K562 (cell line): ENCODE measurements around the gene ZNF74. TPM values are rescaled to one million over a fixed set of nuclear protein-coding genes. Genes with fewer than 3 reads are reported as not detected.

Experiments
- ATF6 ChIP-seq: sonication (generic); formaldehyde crosslinking; IDR thresholded peaks from 2 replicates; pipeline ENCODE4 v1.4.0; 2020; ENCODE audit warnings: mild to moderate bottlenecking, missing genetic modification reagents
- E2F3 ChIP-seq: fragments of 250-450 bp; sonication (Bioruptor Pico); IDR thresholded peaks from 2 replicates; pipeline ENCODE4 v1.4.0; 2020; ENCODE audit warnings: mild to moderate bottlenecking
- HOMEZ ChIP-seq: fragments of 250-450 bp; sonication (Bioruptor Pico); IDR thresholded peaks from 2 replicates; pipeline ENCODE4 v1.4.0; 2020; ENCODE audit warnings: mild to moderate bottlenecking, moderate library complexity
- JUNB ChIP-seq: fragments of 450-650 bp; formaldehyde crosslinking; conservative IDR thresholded peaks from 2 replicates; pipeline ENCODE4 v1.4.0; 2020; ENCODE audit warnings: mild to moderate bottlenecking
- LEF1 ChIP-seq: fragments of 450-650 bp; IDR thresholded peaks from 2 replicates; pipeline ENCODE4 v1.6.1; 2016; ENCODE audit warnings: mild to moderate bottlenecking
- MECOM ChIP-seq: fragments of 250-450 bp; sonication (Bioruptor Pico); IDR thresholded peaks from 2 replicates; pipeline ENCODE4 v1.8.0; 2022; ENCODE audit warnings: inconsistent platforms
- PHB ChIP-seq: fragments of 250-450 bp; sonication (Bioruptor Pico); IDR thresholded peaks from 2 replicates; pipeline ENCODE4 v1.5.0; 2021
- PPARD ChIP-seq: fragments of 250-450 bp; sonication (Bioruptor Pico); IDR thresholded peaks from 2 replicates; pipeline ENCODE4 v1.8.0; 2022; ENCODE audit warnings: inconsistent platforms, mild to moderate bottlenecking, moderate library complexity
- RB1 ChIP-seq: fragments of 450-650 bp; IDR thresholded peaks from 2 replicates; pipeline ENCODE4 v1.6.1; 2017; ENCODE audit warnings: low read depth, mild to moderate bottlenecking
- RREB1 ChIP-seq: fragments of 250-450 bp; sonication (Bioruptor Pico); IDR thresholded peaks from 2 replicates; pipeline ENCODE4 v1.4.0; 2020
- ZNF253 ChIP-seq: fragments of 250-450 bp; sonication (Bioruptor Pico); conservative IDR thresholded peaks from 2 replicates; pipeline ENCODE4 v1.6.1; 2021; ENCODE audit warnings: mild to moderate bottlenecking
- ZNF384 ChIP-seq: IDR thresholded peaks from 2 replicates; pipeline ENCODE4 v1.6.1; 2012; ENCODE audit warnings: low read depth, low read length, improper control_type of control experiment
- ZNF586 ChIP-seq: fragments of 450-650 bp; formaldehyde crosslinking; conservative IDR thresholded peaks from 2 replicates; pipeline ENCODE4 v1.4.0; 2020; ENCODE audit warnings: mild to moderate bottlenecking, moderate library complexity
- ZNF717 ChIP-seq: fragments of 250-450 bp; sonication (Bioruptor Pico); IDR thresholded peaks from 2 replicates; pipeline ENCODE4 v1.5.0; 2021
- polyA plus RNA-seq, 8 experiments: library from polyadenylated mRNA; depleted of rRNA in 4 of 8; stranded (reverse) in 5 of 8; unstranded in 3 of 8; fragments of >200 nt; fragmentation: Nextera tagmentation in 2 of 8; fragmentation: Illumina TruSeq in 1 of 8; extraction: Ambion mirVana in 2 of 8; extraction: Trizol in 1 of 8; gene quantifications; 2 replicates each; pipeline versions ENCODE4 v1.2.1 to v1.2.3, GENCODE V29; 2011 to 2014; ENCODE audit warnings: inconsistent platforms in 1 of 8, missing spikeins in 1 of 8
- total RNA-seq, 7 experiments: library from RNA; depleted of rRNA in 6 of 7; stranded (reverse); fragments of >200 nt in 6 of 7; fragmentation: Illumina TruSeq in 2 of 7; extraction: Trizol in 2 of 7; gene quantifications; 2 replicates each; pipeline versions ENCODE4 v1.2.1 to v1.2.3, GENCODE V29; 2011 to 2021; ENCODE audit warnings: low replicate concordance in 1 of 7

The ZNF74 gene
- total and polyA plus RNA-seq, 9 of the 15 experiments (the other 6 are each of a cell fraction or from before 2014, with no cell fraction given): 2.4 to 53.5 (median 31.5) TPM

- TF ChIP-seq ATF6 (0 out of 2 replicates have a peak, but pooled peaks have one; percentile 60), MECOM (CRISPR knock-in tag) (0 out of 2 replicates have a peak, but pooled peaks have one; percentile 29), ZNF586 (CRISPR knock-in tag) (0 out of 2 replicates have a peak, but pooled peaks have one; percentile 26), ZNF384 (no peak), ZNF253 (CRISPR knock-in tag) (no peak), JUNB (CRISPR knock-in tag) (0 out of 2 replicates have a peak, but pooled peaks have one; percentile 19), HOMEZ (CRISPR knock-in tag) (0 out of 2 replicates have a peak, but pooled peaks have one; percentile 23), ZNF717 (peak; percentile 58; the same call in 1 of the 2 replicates), PPARD (CRISPR knock-in tag) (peak; percentile 57; the same call in 1 of the 2 replicates), RREB1 (CRISPR knock-in tag) (peak; percentile 55; the same call in 1 of the 2 replicates), E2F3 (CRISPR knock-in tag) (peak; percentile 25; the same call in 1 of the 2 replicates), LEF1 (no peak), RB1 (0 out of 2 replicates have a peak, but pooled peaks have one; percentile 29), PHB (0 out of 2 replicates have a peak, but pooled peaks have one; percentile 33)
Measured at GRCh38 chr22:20449819-20450550, 56.0 kb downstream of the ZNF74 start (continued).
